Measurements from ENCODE around the gene IZUMO1R. TPM values are rescaled to one million over a fixed set of nuclear protein-coding genes. Genes with fewer than 3 reads are reported as not detected.

The IZUMO1R gene
- total and polyA plus RNA-seq, 9 donors, result 0.52 TPM; not detected in 8

DNA sequence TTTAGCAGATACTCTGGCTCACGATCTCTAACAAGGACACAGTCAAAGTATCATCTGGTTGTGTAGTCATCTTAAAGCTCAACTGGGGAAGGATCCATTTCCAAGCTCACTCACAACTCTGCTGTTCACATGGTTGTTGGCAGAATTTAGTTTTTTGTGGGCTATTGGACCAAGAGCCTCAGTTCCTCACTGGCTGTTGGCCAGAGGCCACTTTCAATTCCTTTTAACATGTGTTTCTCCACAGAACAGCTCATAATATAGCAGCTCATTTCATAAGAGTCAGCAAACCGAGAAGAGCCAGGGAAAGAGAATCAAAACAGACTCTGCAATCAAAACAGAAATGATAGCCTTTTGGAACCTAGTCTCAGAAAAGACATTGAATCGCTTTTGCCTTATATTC lies 22.6 kb downstream of the IZUMO1R start:
- H3K27me3 ChIP-seq, result no peaks in the 10 kb centered on the region
- no peaks in the 10 kb centered on the region for H3K9me3 ChIP-seq

DNA sequence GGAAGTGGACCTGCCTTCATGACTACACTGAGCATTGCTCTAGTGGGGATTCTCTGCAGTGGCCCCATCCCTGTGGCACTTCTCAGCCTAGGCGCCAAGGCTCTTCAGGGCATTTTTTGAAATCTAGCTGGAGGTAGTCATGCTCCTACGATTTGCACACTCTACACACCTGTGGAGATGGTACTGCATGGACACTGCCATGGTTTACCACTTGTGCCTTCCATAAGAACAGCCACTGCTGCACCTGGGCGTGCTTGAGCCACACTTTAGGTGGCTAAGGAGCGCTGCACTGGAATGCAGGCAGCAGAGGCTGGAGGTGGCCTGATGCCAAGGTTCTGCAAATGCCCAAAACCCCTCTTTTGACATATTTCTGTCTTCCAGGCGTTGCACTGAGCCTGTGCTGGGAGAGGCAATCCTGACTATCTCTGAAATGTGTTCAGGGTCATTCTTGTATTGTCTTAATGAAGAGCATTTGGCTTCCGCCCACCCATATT lies 24.3 kb downstream of the IZUMO1R start:
- Histone ChIP-seq H3K27ac (no peak overlapping the region), H3K36me3 (no peaks in the 10 kb centered on the region), H3K27me3 (no peaks in the 10 kb centered on the region), H3K4me1 (ENCODE audit: insufficient read depth) (no peaks in the 10 kb centered on the region), H3K4me3 (no peak overlapping the region), H3K9me3 (no peaks in the 10 kb centered on the region)
- WGBS, 3 donors, result 73 to 75% (median 74%) methylated on average over 6 of the region's 6 CpGs
- no peak for DNase-seq
- intact Hi-C loops (cut with DNase I), result no loop called here
- no peak for TF ChIP-seq POLR2A (IDR thresholded peaks at IDR 0.05)
- no peak for TF ChIP-seq EP300 (IDR thresholded peaks at IDR 0.05)
- TF ChIP-seq, protein P1, sequence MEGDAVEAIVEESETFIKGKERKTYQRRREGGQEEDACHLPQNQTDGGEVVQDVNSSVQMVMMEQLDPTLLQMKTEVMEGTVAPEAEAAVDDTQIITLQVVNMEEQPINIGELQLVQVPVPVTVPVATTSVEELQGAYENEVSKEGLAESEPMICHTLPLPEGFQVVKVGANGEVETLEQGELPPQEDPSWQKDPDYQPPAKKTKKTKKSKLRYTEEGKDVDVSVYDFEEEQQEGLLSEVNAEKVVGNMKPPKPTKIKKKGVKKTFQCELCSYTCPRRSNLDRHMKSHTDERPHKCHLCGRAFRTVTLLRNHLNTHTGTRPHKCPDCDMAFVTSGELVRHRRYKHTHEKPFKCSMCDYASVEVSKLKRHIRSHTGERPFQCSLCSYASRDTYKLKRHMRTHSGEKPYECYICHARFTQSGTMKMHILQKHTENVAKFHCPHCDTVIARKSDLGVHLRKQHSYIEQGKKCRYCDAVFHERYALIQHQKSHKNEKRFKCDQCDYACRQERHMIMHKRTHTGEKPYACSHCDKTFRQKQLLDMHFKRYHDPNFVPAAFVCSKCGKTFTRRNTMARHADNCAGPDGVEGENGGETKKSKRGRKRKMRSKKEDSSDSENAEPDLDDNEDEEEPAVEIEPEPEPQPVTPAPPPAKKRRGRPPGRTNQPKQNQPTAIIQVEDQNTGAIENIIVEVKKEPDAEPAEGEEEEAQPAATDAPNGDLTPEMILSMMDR (IDR thresholded peaks at IDR 0.05), result no peak

More for the DNA sequence above, 22.6 kb downstream of the IZUMO1R start:
- Histone ChIP-seq H3K4me1 (ENCODE audit: insufficient read depth) (no peaks in the 10 kb centered on the region), H3K36me3 (no peaks in the 10 kb centered on the region), H3K27ac (no peak overlapping the region), H3K4me3 (no peak overlapping the region)
- intact Hi-C loops (cut with DNase I), result no loop called here
- 27 to 51% (median 41%) methylated on average over 3 of the region's 3 CpGs for WGBS, 3 donors
- TF ChIP-seq, protein P1 (IDR thresholded peaks at IDR 0.05), result no peak
- TF ChIP-seq POLR2A (IDR thresholded peaks at IDR 0.05), result no peak
- TF ChIP-seq EP300 (IDR thresholded peaks at IDR 0.05), result no peak
- DNase-seq, result no peak

GRCh38 chr11:94329501-94329900 lies 25.1 kb downstream of the IZUMO1R start:
- DNase-seq, result no peak

GRCh38 chr11:94330789-94331188 lies 26.4 kb downstream of the IZUMO1R start:
- Histone ChIP-seq H3K27ac (no peak overlapping the region), H3K4me1 (ENCODE audit: insufficient read depth) (no peaks in the 10 kb centered on the region), H3K27me3 (no peaks in the 10 kb centered on the region), H3K36me3 (no peaks in the 10 kb centered on the region), H3K9me3 (no peaks in the 10 kb centered on the region), H3K4me3 (no peak overlapping the region)
- intact Hi-C loops (cut with DNase I), result no loop called here
- no peak for DNase-seq
- TF ChIP-seq, protein P1 (IDR thresholded peaks at IDR 0.05), result no peak
- TF ChIP-seq EP300 (IDR thresholded peaks at IDR 0.05), result no peak
- WGBS, 3 donors, result 28 to 43% (median 37%) methylated on average over 2 of the region's 2 CpGs

More at GRCh38 chr11:94329501-94329900, 25.1 kb downstream of the IZUMO1R start:
- Histone ChIP-seq H3K9me3 (no peaks in the 10 kb centered on the region), H3K36me3 (no peaks in the 10 kb centered on the region), H3K27ac (no peak overlapping the region), H3K4me1 (ENCODE audit: insufficient read depth) (no peaks in the 10 kb centered on the region), H3K4me3 (no peak overlapping the region), H3K27me3 (no peaks in the 10 kb centered on the region)
- WGBS, 3 donors, result 86 to 93% (median 87%) methylated on average over 3 of the region's 3 CpGs
- TF ChIP-seq, protein P1 (IDR thresholded peaks at IDR 0.05), result no peak
- TF ChIP-seq EP300 (IDR thresholded peaks at IDR 0.05), result no peak
- no peak for TF ChIP-seq POLR2A (IDR thresholded peaks at IDR 0.05)
- intact Hi-C loops (cut with DNase I), result no loop called here

Data from ovary (tissue), 9 donors.